SK-N-SH (cell line): Measurements from ENCODE around the gene CBX3. TPM values are rescaled to one million over a fixed set of nuclear protein-coding genes. Genes with fewer than 3 reads are reported as not detected.

Source experiments
- CTCF ChIA-PET: fragments of 300-600, 350-600 bp; formaldehyde crosslinking; extraction: SDS; loops from one replicate; lab custom pipeline; 2021; lab: Yijun Ruan, JAX
- POLR2A ChIA-PET: fragments of 350-600 bp; sonication (Branson Sonifier 250); formaldehyde crosslinking; extraction: SDS; loops from one replicate; lab custom pipeline; 2020; ENCODE audit warnings: antibody characterized with exemption, inconsistent platforms; lab: Yijun Ruan, JAX
- DNase-seq: peaks from one replicate; pipeline ENCODE4 v3.0.0; 2012
- H2AFZ ChIP-seq: fragments of 200-600 bp; sonication (generic); 2 replicates; pipeline ENCODE4 v1.8.1; 2016; ENCODE audit warnings: antibody characterized with exemption, mild to moderate bottlenecking, low read depth
- H3F3A ChIP-seq: fragments of 200-600 bp; sonication (generic); replicated peaks from 2 replicates; pipeline ENCODE3; 2016; ENCODE audit warnings: antibody characterized with exemption, mild to moderate bottlenecking; ENCODE audit not compliant: insufficient read depth
- H3K27ac ChIP-seq, 2 experiments: fragments of 200-500 bp in 1 of 2; fragments of 200-600 bp in 1 of 2; sonication (Bioruptor generic) in 1 of 2; sonication (generic), shearing (Covaris generic) in 1 of 2; 2 replicates each; pipeline versions ENCODE4 v1.5.1 to v1.6.1; 2014 to 2016; ENCODE audit warnings: low read depth in 2 of 2, inconsistent platforms in 1 of 2, low read length in 1 of 2, mild to moderate bottlenecking in 1 of 2, mixed read lengths in 1 of 2
- H3K27me3 ChIP-seq: fragments of 200-600 bp; sonication (generic), shearing (Covaris generic); 2 replicates; pipeline ENCODE4 v1.6.1; 2016; ENCODE audit warnings: mixed run types; ENCODE audit not compliant: insufficient read depth
- H3K36me3 ChIP-seq, 2 experiments: fragments of 200-500 bp in 1 of 2; fragments of 200-600 bp in 1 of 2; sonication (Bioruptor generic) in 1 of 2; sonication (generic) in 1 of 2; replicated peaks in 1 of 2; 2 replicates each; pipeline versions ENCODE3 to v1.5.1; 2014 to 2016; ENCODE audit warnings: low read length in 1 of 2, mild to moderate bottlenecking in 1 of 2; ENCODE audit not compliant: insufficient read depth in 2 of 2, control insufficient read depth in 1 of 2
- H3K4me1 ChIP-seq, 2 experiments: fragments of 200-500 bp in 1 of 2; fragments of 200-600 bp in 1 of 2; sonication (Bioruptor generic) in 1 of 2; sonication (generic), shearing (Covaris generic) in 1 of 2; 2 replicates each; pipeline versions ENCODE4 v1.5.1 to v1.6.1; 2014 to 2016; ENCODE audit warnings: low read depth in 1 of 2, low read length in 1 of 2, mixed run types in 1 of 2; ENCODE audit not compliant: insufficient read depth in 2 of 2, control insufficient read depth in 1 of 2
- H3K4me2 ChIP-seq: fragments of 200-600 bp; sonication (generic), shearing (Covaris generic); 2 replicates; pipeline ENCODE4 v1.6.1; 2017; ENCODE audit warnings: mixed run types
- H3K4me3 ChIP-seq, 2 experiments: fragments of 200-500 bp in 1 of 2; fragments of 200-600 bp in 1 of 2; sonication (Bioruptor generic) in 1 of 2; sonication (generic), shearing (Covaris generic) in 1 of 2; 2 replicates each; pipeline versions ENCODE4 v1.5.1 to v1.8.1; 2014 to 2016; ENCODE audit warnings: low read depth in 2 of 2, inconsistent platforms in 1 of 2, low read length in 1 of 2, mild to moderate bottlenecking in 1 of 2, mixed read lengths in 1 of 2, moderate library complexity in 1 of 2
- H3K79me2 ChIP-seq: fragments of 200-600 bp; sonication (generic); 2 replicates; pipeline ENCODE4 v1.8.1; 2017; ENCODE audit warnings: mild to moderate bottlenecking; ENCODE audit not compliant: insufficient read depth
- H3K9ac ChIP-seq: fragments of 200-600 bp; sonication (generic); 2 replicates; pipeline ENCODE4 v1.6.1; 2017; ENCODE audit warnings: mixed run types
- H3K9me2 ChIP-seq: fragments of 200-600 bp; sonication (generic); 2 replicates; pipeline ENCODE4 v1.6.1; 2017; ENCODE audit warnings: mixed run types
- H3K9me3 ChIP-seq: fragments of 200-600 bp; sonication (generic); 2 replicates; pipeline ENCODE4 v1.6.1; 2017; ENCODE audit warnings: mixed run types, mild to moderate bottlenecking, moderate library complexity
- H4K20me1 ChIP-seq: fragments of 200-600 bp; sonication (generic); 2 replicates; pipeline ENCODE4 v1.6.1; 2017; ENCODE audit warnings: mild to moderate bottlenecking, mixed run types; ENCODE audit not compliant: insufficient read depth
- CHD2 ChIP-seq: fragments of 150-350 bp; IDR thresholded peaks from 2 replicates; pipeline ENCODE4 v1.6.1; 2018; ENCODE audit warnings: low read length; ENCODE audit not compliant: partially characterized antibody
- ELF1 ChIP-seq: IDR thresholded peaks from 2 replicates; pipeline ENCODE4 v1.4.0; 2012
- EZH2phosphoT487 ChIP-seq: fragments of 200-600 bp; sonication (generic); IDR thresholded peaks from 2 replicates; pipeline ENCODE4 v1.6.1; 2017; ENCODE audit warnings: low read depth, mixed run types, mild to moderate bottlenecking, antibody characterized with exemption, moderate library complexity, borderline replicate concordance
- FOSL2 ChIP-seq: IDR thresholded peaks from 2 replicates; pipeline ENCODE4 v1.4.0; 2012; ENCODE audit warnings: low read depth, mild to moderate bottlenecking, moderate library complexity, borderline replicate concordance
- JUND ChIP-seq: IDR thresholded peaks from 2 replicates; pipeline ENCODE4 v1.4.0; 2012
- MXI1 ChIP-seq: IDR thresholded peaks from 2 replicates; pipeline ENCODE4 v1.6.1; 2012; ENCODE audit warnings: mild to moderate bottlenecking, low read depth, low read length, improper control_type of control experiment
- NFIC ChIP-seq: IDR thresholded peaks from 2 replicates; pipeline ENCODE4 v1.4.0; 2012; ENCODE audit warnings: borderline replicate concordance
- NRF1 ChIP-seq: IDR thresholded peaks from 2 replicates; pipeline ENCODE4 v1.6.1; 2012; ENCODE audit warnings: low read depth, mild to moderate bottlenecking, low read length
- POLR2AphosphoS5 ChIP-seq: IDR thresholded peaks from 2 replicates; pipeline ENCODE4 v1.6.1; 2012; ENCODE audit warnings: low read depth, low read length
- RCOR1 ChIP-seq: fragments of 150-350 bp; IDR thresholded peaks from 2 replicates; pipeline ENCODE4 v1.6.1; 2017; ENCODE audit warnings: antibody characterized with exemption, low read length
- RFX5 ChIP-seq: IDR thresholded peaks from 2 replicates; pipeline ENCODE4 v1.6.1; 2012; ENCODE audit warnings: mild to moderate bottlenecking, improper control_type of control experiment, low read length
- TAF1 ChIP-seq: IDR thresholded peaks from 2 replicates; pipeline ENCODE4 v1.6.1; 2012; ENCODE audit warnings: low read depth, mild to moderate bottlenecking, low read length, moderate library complexity, borderline replicate concordance
- TEAD4 ChIP-seq: IDR thresholded peaks from 2 replicates; pipeline ENCODE4 v1.4.0; 2012; ENCODE audit warnings: mild to moderate bottlenecking, borderline replicate concordance; ENCODE audit not compliant: insufficient read depth
- WGBS: methylation state at CpG from one replicate; pipeline ENCODE4 v1.1.6; 2017; ENCODE audit warnings: low lambda C conversion rate; 5-methylcytosine and 5-hydroxymethylcytosine counted together
- polyA plus RNA-seq, 3 experiments: library from polyadenylated mRNA; depleted of rRNA; stranded (reverse); fragments of >200 nt; gene quantifications; 2 replicates each; pipeline ENCODE4 v1.2.3, GENCODE V29; 2012
- TF ChIP-seq, protein P1 (sequence below): IDR thresholded peaks from 2 replicates; pipeline ENCODE4 v1.4.0; 2012; ENCODE audit warnings: low read depth, borderline replicate concordance
- TF ChIP-seq, protein P2 (sequence below): fragments of 200-600 bp; sonication (generic); IDR thresholded peaks from 2 replicates; pipeline ENCODE4 v1.6.1; 2017; ENCODE audit warnings: antibody characterized with exemption, mild to moderate bottlenecking, moderate library complexity
- TF ChIP-seq, protein P3 (sequence below): IDR thresholded peaks from 2 replicates; pipeline ENCODE4 v1.6.1; 2012; ENCODE audit warnings: mild to moderate bottlenecking, low read depth, low read length, moderate library complexity
- TF ChIP-seq, protein P4 (sequence below): IDR thresholded peaks from 2 replicates; pipeline ENCODE4 v1.4.0; 2012; ENCODE audit warnings: low read depth

The CBX3 gene
- polyA plus RNA-seq, 1 of the 3 experiments (the other 2 are of a cell fraction), result 97.0 TPM

DNA sequence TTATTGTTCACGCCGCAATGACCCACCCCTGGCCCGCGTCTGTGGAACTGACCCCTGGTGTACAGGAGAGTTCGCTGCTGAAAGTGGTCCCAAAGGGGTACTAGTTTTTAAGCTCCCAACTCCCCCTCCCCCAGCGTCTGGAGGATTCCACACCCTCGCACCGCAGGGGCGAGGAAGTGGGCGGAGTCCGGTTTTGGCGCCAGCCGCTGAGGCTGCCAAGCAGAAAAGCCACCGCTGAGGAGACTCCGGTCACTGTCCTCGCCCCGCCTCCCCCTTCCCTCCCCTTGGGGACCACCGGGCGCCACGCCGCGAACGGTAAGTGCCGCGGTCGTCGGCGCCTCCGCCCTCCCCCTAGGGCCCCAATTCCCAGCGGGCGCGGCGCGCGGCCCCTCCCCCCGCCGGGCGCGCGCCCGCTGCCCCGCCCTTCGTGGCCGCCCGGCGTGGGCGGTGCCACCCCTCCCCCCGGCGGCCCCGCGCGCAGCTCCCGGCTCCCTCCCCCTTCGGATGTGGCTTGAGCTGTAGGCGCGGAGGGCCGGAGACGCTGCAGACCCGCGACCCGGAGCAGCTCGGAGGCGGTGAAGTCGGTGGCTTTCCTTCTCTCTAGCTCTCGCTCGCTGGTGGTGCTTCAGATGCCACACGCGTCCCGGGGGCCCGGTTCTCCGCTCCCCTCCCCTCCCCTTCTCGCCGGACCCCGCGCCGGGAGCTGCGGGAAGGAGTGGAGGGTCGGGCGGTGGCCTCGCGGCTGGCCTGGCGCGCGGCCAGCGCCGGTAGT, at the start of gene CBX3 (continued):
- TF ChIP-seq TEAD4, result no peak
- no peak for TF ChIP-seq EZH2phosphoT487
- peak; percentile 97 for TF ChIP-seq TAF1
- TF ChIP-seq RFX5, result no peak
- TF ChIP-seq, protein P1, sequence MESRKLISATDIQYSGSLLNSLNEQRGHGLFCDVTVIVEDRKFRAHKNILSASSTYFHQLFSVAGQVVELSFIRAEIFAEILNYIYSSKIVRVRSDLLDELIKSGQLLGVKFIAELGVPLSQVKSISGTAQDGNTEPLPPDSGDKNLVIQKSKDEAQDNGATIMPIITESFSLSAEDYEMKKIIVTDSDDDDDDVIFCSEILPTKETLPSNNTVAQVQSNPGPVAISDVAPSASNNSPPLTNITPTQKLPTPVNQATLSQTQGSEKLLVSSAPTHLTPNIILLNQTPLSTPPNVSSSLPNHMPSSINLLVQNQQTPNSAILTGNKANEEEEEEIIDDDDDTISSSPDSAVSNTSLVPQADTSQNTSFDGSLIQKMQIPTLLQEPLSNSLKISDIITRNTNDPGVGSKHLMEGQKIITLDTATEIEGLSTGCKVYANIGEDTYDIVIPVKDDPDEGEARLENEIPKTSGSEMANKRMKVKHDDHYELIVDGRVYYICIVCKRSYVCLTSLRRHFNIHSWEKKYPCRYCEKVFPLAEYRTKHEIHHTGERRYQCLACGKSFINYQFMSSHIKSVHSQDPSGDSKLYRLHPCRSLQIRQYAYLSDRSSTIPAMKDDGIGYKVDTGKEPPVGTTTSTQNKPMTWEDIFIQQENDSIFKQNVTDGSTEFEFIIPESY, result peak; percentile 44; the same call in 1 of the 2 replicates
- TF ChIP-seq, protein P2, sequence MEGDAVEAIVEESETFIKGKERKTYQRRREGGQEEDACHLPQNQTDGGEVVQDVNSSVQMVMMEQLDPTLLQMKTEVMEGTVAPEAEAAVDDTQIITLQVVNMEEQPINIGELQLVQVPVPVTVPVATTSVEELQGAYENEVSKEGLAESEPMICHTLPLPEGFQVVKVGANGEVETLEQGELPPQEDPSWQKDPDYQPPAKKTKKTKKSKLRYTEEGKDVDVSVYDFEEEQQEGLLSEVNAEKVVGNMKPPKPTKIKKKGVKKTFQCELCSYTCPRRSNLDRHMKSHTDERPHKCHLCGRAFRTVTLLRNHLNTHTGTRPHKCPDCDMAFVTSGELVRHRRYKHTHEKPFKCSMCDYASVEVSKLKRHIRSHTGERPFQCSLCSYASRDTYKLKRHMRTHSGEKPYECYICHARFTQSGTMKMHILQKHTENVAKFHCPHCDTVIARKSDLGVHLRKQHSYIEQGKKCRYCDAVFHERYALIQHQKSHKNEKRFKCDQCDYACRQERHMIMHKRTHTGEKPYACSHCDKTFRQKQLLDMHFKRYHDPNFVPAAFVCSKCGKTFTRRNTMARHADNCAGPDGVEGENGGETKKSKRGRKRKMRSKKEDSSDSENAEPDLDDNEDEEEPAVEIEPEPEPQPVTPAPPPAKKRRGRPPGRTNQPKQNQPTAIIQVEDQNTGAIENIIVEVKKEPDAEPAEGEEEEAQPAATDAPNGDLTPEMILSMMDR, result no peak
- peak; percentile 63 for TF ChIP-seq CHD2
- TF ChIP-seq JUND, result no peak

DNA sequence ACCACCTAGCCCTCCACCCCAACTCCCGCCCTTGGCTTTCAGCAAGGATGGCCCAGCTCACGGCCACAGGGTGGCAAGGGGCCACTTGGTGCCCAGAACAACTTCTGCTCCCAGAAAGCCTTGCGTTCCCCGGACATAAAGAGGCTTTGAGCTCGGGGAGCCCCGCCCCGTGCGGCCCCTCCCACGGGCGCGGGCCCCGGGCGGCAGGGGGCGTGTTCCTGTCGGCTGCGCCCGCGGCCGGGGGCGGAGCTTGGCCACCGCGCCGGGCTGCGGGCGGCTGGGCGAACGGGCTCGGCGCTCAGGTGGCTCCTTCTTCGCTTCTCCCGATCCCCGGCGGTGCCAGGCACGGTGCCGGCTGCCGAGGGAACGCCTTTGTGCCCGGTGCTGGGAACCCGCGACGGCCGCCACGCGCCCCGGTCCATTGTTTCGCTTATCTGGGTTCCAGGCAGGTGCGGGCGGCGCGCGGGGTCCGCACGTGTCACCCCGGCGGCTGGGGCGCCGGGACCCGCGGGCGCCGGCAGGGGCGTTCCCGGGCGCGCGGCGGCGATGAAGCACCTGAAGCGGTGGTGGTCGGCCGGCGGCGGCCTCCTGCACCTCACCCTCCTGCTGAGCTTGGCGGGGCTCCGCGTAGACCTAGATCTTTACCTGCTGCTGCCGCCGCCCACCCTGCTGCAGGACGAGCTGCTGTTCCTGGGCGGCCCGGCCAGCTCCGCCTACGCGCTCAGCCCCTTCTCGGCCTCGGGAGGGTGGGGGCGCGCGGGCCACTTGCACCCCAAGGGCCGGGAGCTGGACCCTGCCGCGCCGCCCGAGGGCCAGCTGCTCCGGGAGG, 49.4 kb upstream of the CBX3 start, which contains the start of gene NFE2L3:
NFE2L3 (plus strand) TSS at position 246 of the 829 bp plus-strand sequence; CDS start at position 547, 301 bp downstream.
- no peaks in the 10 kb centered on the region for H4K20me1 ChIP-seq
- no peaks in the 10 kb centered on the region for H3K36me3 ChIP-seq
- 6% methylated on average over 13 of the region's 95 CpGs for WGBS
- H3K79me2 ChIP-seq, result peaks cover 30% of the 10 kb centered on the region; the same call in 1 of the 2 replicates
- TF ChIP-seq FOSL2, result no peak
- peak; percentile 30; the same call in 1 of the 2 replicates for TF ChIP-seq MXI1
- TF ChIP-seq NFIC, result peak; percentile 18; the same call in 1 of the 2 replicates
- peak; percentile 19; the same call in 1 of the 2 replicates for TF ChIP-seq NRF1
- TF ChIP-seq, protein P3, sequence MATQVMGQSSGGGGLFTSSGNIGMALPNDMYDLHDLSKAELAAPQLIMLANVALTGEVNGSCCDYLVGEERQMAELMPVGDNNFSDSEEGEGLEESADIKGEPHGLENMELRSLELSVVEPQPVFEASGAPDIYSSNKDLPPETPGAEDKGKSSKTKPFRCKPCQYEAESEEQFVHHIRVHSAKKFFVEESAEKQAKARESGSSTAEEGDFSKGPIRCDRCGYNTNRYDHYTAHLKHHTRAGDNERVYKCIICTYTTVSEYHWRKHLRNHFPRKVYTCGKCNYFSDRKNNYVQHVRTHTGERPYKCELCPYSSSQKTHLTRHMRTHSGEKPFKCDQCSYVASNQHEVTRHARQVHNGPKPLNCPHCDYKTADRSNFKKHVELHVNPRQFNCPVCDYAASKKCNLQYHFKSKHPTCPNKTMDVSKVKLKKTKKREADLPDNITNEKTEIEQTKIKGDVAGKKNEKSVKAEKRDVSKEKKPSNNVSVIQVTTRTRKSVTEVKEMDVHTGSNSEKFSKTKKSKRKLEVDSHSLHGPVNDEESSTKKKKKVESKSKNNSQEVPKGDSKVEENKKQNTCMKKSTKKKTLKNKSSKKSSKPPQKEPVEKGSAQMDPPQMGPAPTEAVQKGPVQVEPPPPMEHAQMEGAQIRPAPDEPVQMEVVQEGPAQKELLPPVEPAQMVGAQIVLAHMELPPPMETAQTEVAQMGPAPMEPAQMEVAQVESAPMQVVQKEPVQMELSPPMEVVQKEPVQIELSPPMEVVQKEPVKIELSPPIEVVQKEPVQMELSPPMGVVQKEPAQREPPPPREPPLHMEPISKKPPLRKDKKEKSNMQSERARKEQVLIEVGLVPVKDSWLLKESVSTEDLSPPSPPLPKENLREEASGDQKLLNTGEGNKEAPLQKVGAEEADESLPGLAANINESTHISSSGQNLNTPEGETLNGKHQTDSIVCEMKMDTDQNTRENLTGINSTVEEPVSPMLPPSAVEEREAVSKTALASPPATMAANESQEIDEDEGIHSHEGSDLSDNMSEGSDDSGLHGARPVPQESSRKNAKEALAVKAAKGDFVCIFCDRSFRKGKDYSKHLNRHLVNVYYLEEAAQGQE, result 0 out of 2 replicates have a peak, but pooled peaks have one; percentile 26
- TF ChIP-seq, protein P4, sequence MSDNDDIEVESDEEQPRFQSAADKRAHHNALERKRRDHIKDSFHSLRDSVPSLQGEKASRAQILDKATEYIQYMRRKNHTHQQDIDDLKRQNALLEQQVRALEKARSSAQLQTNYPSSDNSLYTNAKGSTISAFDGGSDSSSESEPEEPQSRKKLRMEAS, result peak; percentile 24
- peak; percentile 52; the same call in 1 of the 2 replicates for TF ChIP-seq TAF1
- no peak; the same call in 1 of the 2 replicates for TF ChIP-seq ELF1
- TF ChIP-seq POLR2AphosphoS5, result peak; percentile 71
- TF ChIP-seq RCOR1, result 0 out of 2 replicates have a peak, but pooled peaks have one; percentile 2
- ChIA-PET CTCF (interaction anchor here (0.6 to 2.0 kb wide), 11 partner anchors 14 to 167 kb away, joined by 3 to 8 read pairs (median 4); partner anchors contain the start of gene HNRNPA2B1), POLR2A (interaction anchor here (0.8 to 2.1 kb wide), 5 partner anchors 9 to 213 kb away, joined by 3 to 7 read pairs (median 4); partner anchors contain the start of genes CBX3 and HNRNPA2B1)
- H3K9ac ChIP-seq, result peak within 1 kb of the TSS; percentile 44
- H3K27ac ChIP-seq, result peak within 1 kb of the TSS in 1 of 2 experiments; percentile 20; a peak in 1 of 4 replicates
- H3K4me3 ChIP-seq, result peak within 1 kb of the TSS; percentile 65 to 75
- H3K27me3 ChIP-seq, result no peaks in the 10 kb centered on the region
- peaks cover 16 to 26% of the 10 kb centered on the region in 2 experiments; a peak in 3 of 4 replicates for H3K4me1 ChIP-seq
- peak; percentile 98 for DNase-seq
- no peaks in the 10 kb centered on the region for H3K9me3 ChIP-seq
- H3K4me2 ChIP-seq, result peak within 1 kb of the TSS; percentile 83
- H2AFZ ChIP-seq, result peak within 1 kb of the TSS; percentile 90
- H3K9me2 ChIP-seq, result no peaks in the 10 kb centered on the region
- peaks cover 24% of the 10 kb centered on the region for H3F3A ChIP-seq
